Breast epithelium (tissue), 4 donors: ENCODE results near the gene ASS1. TPM values are rescaled to one million over a fixed set of nuclear protein-coding genes. Genes with fewer than 3 reads are reported as not detected.

ENCODE experiments used
- DNase-seq, 2 donors: peaks; one replicate each; pipeline ENCODE4 v3.0.0-alpha.2; 2019; ENCODE audit warnings: low spot score in 2 of 2
- H3K27ac ChIP-seq, 2 donors: fragments of 200-600 bp; sonication (generic) in 1 of 2; one replicate each; pipeline ENCODE4 v1.5.1; 2016 to 2019; ENCODE audit warnings: mild to moderate bottlenecking in 1 of 2
- H3K27me3 ChIP-seq, 2 donors: fragments of 200-600 bp; sonication (generic) in 1 of 2; one replicate each; pipeline versions ENCODE4 v1.5.1 to v1.6.0; 2017 to 2019; ENCODE audit warnings: control low read depth in 1 of 2, mild to moderate bottlenecking in 1 of 2
- H3K36me3 ChIP-seq: fragments of 200-600 bp; one replicate; pipeline ENCODE4 v1.5.1; 2019
- H3K4me1 ChIP-seq, 2 donors: fragments of 200-600 bp; sonication (generic); one replicate each; pipeline ENCODE4 v1.5.1; 2016 to 2019; ENCODE audit warnings: control low read depth in 1 of 2
- H3K4me3 ChIP-seq, 3 donors: fragments of 200-600 bp; sonication (generic); 1 replicate in 2 of 3; 2 replicates in 1 of 3; pipeline ENCODE4 v1.5.1; 2016 to 2019; ENCODE audit warnings: mild to moderate bottlenecking in 3 of 3, moderate library complexity in 2 of 3
- H3K9me3 ChIP-seq, 2 donors: fragments of 200-600 bp; sonication (generic) in 1 of 2; one replicate each; pipeline ENCODE4 v1.5.1; 2016 to 2019; ENCODE audit warnings: control low read depth in 1 of 2
- CTCF ChIP-seq, 3 donors: fragments of 450-650 bp; IDR thresholded peaks; one replicate each; pipeline ENCODE4 v1.5.1; 2016 to 2017; ENCODE audit warnings: antibody characterized with exemption in 3 of 3, mild to moderate bottlenecking in 3 of 3, moderate library complexity in 3 of 3
- POLR2A ChIP-seq: fragments of 450-650 bp; IDR thresholded peaks from one replicate; pipeline ENCODE4 v1.6.1; 2016; ENCODE audit warnings: antibody characterized with exemption, mild to moderate bottlenecking, moderate library complexity
- POLR2AphosphoS5 ChIP-seq, 3 donors: sonication (generic); formaldehyde crosslinking; IDR thresholded peaks; one replicate each; pipeline ENCODE4 v1.6.1; 2017; ENCODE audit warnings: antibody characterized with exemption in 3 of 3
- intact Hi-C: fragments of 100-400 bp; cut with DNase I; formaldehyde crosslinking; loops from one replicate; pipeline ENCODE4 v1.15.1; 2023; ENCODE audit warnings: low total_unique reads
- total RNA-seq, 3 donors: library from RNA; depleted of rRNA; stranded (reverse); fragments of >200 nt; gene quantifications; one replicate each; pipeline ENCODE4 v1.1.0, GENCODE V29; 2016

ASS1 gene
- total RNA-seq, 3 donors from 2014 or later = 167 to 514 (median 190) TPM

GRCh38 chr9:130462685-130463540 lies 18.2 kb downstream of the ASS1 start:
- Histone ChIP-seq H3K4me3 (no peak overlapping the region), H3K9me3 (no peaks in the 10 kb centered on the region), H3K4me1 (no peaks in the 10 kb centered on the region), H3K27ac (no peak overlapping the region), H3K36me3 (no peaks in the 10 kb centered on the region), H3K27me3 (no peaks in the 10 kb centered on the region)
- intact Hi-C loops = no loop called here
- no peak for DNase-seq
- no peak for TF ChIP-seq CTCF (IDR thresholded peaks at IDR 0.05)
- no peak for TF ChIP-seq POLR2A
- no peak for TF ChIP-seq POLR2AphosphoS5 (IDR thresholded peaks at IDR 0.05)

- TF ChIP-seq POLR2A (no peak), POLR2AphosphoS5 (IDR thresholded peaks at IDR 0.05) (no peak)
- no peaks in the 10 kb centered on the region for H3K36me3 ChIP-seq
- H3K9me3 ChIP-seq = no peaks in the 10 kb centered on the region
- no peaks in the 10 kb centered on the region for H3K27me3 ChIP-seq
- no peaks in the 10 kb centered on the region for H3K4me1 ChIP-seq
- no peak for DNase-seq
- H3K4me3 ChIP-seq = no peak overlapping the region
- H3K27ac ChIP-seq = no peak overlapping the region
- intact Hi-C loops = no loop called here
These were observed 19.3 kb downstream of the ASS1 start for GRCh38 chr9:130463763-130464745.

- no peaks in the 10 kb centered on the region for H3K36me3 ChIP-seq
- H3K4me3 ChIP-seq = no peak overlapping the region
- no peaks in the 10 kb centered on the region for H3K4me1 ChIP-seq
- no peaks in the 10 kb centered on the region for H3K27me3 ChIP-seq
- H3K27ac ChIP-seq = no peak overlapping the region
- intact Hi-C loops = no loop called here
- no peaks in the 10 kb centered on the region for H3K9me3 ChIP-seq
- DNase-seq = no peak
- TF ChIP-seq POLR2AphosphoS5 (IDR thresholded peaks at IDR 0.05) = no peak
- TF ChIP-seq POLR2A = no peak
- TF ChIP-seq CTCF (IDR thresholded peaks at IDR 0.05) = no peak
These were observed 20.8 kb downstream of the ASS1 start for GRCh38 chr9:130465383-130466096.

GRCh38 chr9:130466537-130467217 lies 21.9 kb downstream of the ASS1 start:
- no peaks in the 10 kb centered on the region for H3K36me3 ChIP-seq
- H3K9me3 ChIP-seq = no peaks in the 10 kb centered on the region
- no peak for TF ChIP-seq POLR2AphosphoS5 (IDR thresholded peaks at IDR 0.05)
- no peak for TF ChIP-seq POLR2A
- TF ChIP-seq CTCF (IDR thresholded peaks at IDR 0.05) = no peak
- H3K27me3 ChIP-seq = no peaks in the 10 kb centered on the region
- intact Hi-C loops = no loop called here
- no peaks in the 10 kb centered on the region for H3K4me1 ChIP-seq
- no peak for DNase-seq
- H3K27ac ChIP-seq = no peak overlapping the region
- no peak overlapping the region for H3K4me3 ChIP-seq

- Histone ChIP-seq H3K27ac (no peak overlapping the region), H3K4me1 (no peaks in the 10 kb centered on the region), H3K27me3 (no peaks in the 10 kb centered on the region), H3K9me3 (no peaks in the 10 kb centered on the region), H3K4me3 (no peak overlapping the region), H3K36me3 (no peaks in the 10 kb centered on the region)
- intact Hi-C loops = no loop called here
- TF ChIP-seq POLR2AphosphoS5 (IDR thresholded peaks at IDR 0.05) = no peak
- TF ChIP-seq POLR2A = no peak
- TF ChIP-seq CTCF (IDR thresholded peaks at IDR 0.05) = no peak
- no peak for DNase-seq
These were observed 22.6 kb downstream of the ASS1 start for GRCh38 chr9:130467316-130467715.
